GM19240 (cell line): ENCODE measurements around the gene NLGN1.

ENCODE experiments used
- DNase-seq: peaks from one replicate; pipeline ENCODE4 v3.0.0; 2011; ENCODE audit warnings: low spot score; ENCODE audit not compliant: insufficient read length

The NLGN1 gene

DNA sequence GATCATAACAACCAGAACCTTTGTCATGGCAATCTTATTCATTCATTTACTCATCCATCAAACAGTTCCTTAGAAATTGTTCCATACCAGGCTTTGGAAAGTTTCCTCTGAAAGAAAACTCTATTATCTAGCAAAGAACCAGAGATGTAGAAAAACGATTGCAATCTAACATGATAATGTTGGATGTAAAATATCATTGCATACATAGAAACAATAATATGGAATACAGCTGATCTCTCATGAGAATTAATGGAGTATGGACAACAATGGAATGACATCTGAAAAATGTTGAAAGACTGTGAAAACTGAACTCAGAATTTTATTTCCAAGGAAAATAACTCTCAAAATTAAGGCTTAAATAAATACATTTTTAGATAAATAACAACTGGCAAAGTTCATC is 665.4 kb downstream of the NLGN1 start:
- DNase-seq: no peak

DNA sequence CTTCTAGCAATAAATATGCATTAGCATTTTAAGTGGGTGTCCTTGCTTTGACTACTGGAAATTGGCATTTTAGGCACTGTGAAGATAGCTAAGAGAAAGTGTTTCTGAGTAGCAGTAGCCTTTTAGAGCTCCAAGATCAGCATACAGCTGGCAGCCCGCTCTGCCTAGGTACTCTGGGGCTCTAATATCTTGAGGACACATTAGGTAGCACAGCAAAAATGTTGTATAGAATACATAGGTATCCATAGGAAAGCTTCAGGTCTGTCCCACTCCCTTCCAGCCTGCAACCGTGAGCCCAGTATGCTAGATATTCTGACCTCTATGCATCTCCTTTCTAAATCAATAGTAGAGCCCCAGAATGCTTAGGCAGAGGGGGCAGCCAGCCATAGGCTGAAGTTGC is 670.5 kb downstream of the NLGN1 start:
- no peak for DNase-seq

DNA sequence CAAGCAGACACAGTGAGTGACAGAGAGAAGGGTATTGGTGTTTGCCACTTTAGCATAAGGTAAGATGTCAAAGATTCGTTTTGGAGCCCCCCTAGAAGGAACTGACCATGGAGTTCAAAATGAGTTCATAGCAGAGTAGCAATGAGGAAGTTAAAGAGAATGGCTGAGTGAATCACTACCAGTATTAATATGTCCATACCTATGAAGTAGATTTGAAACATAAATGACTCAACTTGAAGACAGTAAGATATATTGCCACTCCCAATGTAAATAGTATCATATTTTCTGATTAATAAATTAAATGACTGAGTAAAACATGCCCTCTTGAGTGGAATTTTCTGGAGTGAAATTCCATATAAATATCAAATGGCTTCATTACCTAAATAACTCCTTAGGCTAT is 675.1 kb downstream of the NLGN1 start:
- no peak for DNase-seq

DNA sequence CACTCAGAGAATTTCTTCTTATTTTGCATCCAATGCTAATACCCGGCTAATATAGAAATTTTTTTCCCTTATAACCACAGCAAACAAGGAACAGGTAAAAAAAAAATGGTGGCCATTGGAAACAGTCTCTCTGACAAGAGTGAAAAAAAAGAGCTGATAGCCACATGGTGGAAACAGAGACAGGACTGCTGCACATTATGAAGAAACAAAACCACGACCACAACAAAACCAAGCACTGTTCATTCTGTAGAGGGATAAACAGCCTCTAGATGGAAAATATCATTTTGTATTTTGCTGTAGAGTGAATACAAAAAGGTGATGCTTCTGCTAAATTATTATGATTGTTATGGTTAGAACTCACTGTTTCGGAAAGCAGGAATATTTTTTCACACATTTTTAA is 686.2 kb downstream of the NLGN1 start:
- no peak for DNase-seq

DNA sequence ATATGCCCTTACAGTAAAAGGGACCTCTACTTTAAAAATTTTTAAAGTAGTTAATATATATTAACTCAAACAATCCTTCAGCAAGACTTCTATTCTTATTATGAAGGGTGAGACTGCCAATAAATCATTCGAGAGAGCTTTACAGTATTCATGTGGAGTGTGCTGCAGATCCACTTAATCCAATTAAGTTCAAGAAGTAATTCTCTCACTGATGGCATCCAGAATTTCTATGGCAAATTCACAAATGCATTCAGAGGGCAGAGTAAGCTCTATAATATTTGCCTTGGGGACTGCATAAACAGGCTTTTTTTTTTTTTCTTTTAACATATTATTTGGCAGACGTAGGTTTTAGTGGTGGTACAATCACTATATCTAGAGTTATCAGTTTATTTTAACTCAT is 692.0 kb downstream of the NLGN1 start:
- no peak for DNase-seq

DNA sequence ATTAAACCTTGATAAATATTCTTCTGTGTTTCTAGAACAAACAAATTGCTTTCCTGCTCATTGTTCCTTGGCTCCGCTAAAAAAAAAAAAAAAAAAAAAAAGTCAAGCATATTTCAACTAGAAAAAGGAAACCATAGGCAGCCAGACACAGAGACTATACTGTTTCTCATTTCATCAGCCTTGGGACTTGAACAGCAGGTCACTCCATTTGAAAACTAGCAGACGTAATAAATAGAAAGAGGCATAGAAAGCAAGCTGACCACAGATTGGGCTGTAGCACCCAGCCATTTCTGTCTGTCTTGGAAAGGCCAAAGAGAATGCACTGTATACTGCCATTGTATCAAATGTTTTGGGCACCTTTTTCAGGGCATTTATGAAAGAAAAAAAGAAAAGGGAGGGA is 697.1 kb downstream of the NLGN1 start:
- no peak for DNase-seq

DNA sequence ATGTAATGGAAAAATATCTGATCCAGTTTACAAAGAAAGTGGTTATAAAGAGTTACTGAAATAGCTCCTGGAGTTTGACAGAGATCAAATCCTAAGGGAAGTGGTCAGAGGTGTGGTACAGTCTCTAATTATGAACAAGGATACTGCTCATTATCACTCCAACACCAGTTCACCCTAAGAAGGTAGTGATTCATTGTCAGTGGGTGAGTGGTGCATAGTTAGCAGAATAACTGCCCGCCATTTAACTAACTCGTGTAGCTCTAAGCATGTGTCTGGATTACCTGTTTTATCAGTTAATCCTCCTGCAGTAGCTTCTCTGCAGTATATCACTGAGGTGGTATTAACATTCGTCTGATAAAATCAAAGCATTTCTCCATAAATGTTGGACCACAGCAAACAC is 700.1 kb downstream of the NLGN1 start:
- no peak for DNase-seq

DNA sequence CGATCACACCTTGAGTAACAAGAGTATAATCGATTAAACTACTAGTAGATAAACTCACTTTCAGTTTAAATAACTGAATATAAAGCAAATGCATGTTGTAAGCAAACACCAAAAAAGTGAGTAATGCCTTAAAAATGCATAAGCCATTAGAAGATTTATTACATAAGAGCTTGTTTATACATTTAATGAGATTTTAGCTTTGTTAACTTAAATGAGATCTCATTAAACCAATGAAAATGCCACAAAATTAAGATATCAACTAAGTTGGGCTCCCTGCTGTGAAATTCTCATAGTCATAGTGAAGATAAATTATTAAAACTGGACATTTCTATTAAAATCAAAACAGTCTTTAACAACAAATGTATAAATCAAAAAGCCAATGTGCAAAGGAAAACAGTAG is 701.2 kb downstream of the NLGN1 start:
- DNase-seq: no peak

DNA sequence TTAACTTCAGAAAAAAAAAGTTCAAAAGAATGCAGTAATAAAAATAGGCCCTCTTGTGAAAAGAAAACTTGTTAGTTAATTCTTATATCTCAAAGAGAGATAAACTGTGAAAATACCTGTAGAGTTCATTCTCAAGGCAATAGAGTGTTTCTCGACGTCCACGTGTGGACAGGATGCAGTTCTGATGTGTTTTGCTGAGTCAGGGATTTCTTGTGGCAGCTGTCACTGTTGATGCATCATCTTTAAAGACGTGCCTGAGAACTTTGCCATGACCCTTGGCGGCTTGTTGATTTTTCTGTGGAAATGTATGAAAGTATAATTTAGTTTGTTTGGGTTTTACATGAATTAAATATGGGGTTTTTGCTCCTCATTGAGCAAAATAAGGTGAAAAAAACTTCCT is 702.2 kb downstream of the NLGN1 start:
- DNase-seq: no peak

DNA sequence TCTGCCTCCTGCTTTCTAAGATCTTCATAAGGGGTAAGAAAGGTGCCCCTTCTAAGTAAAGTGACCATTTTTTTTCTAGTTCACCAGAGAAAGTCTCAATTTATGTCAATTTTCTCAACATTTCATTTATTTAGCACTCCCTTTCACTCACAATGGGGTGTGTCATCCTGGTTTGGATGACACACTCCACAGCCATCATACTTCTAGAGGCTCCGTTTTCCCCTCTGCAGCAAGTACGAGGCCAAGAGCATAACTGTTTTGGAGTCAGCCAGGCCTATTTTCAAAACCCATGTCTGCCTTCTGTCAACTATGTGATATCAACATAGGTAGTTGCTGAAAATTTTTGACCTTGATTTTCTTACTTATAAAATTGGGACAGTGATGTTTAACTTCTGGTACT is 703.2 kb downstream of the NLGN1 start:
- no peak for DNase-seq

DNA sequence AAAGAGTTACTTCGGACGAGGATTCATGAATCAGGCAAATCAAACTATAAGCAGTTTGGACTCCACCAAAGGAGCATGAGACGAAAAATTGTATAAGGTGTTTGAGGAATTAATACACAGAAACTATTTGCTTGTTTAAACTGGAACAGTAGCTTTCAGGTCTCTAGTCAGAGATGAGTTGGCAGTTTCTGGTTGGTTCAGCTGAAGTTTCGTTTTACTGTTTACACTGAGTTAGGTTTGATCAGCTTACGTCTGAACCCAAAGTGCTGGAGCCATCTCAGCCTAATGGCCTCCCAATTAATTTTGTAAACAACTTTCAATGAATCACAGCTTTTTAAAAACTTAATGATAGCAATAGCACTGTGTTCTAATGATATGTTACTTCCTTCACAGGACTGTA is 703.7 kb downstream of the NLGN1 start:
- no peak for DNase-seq

DNA sequence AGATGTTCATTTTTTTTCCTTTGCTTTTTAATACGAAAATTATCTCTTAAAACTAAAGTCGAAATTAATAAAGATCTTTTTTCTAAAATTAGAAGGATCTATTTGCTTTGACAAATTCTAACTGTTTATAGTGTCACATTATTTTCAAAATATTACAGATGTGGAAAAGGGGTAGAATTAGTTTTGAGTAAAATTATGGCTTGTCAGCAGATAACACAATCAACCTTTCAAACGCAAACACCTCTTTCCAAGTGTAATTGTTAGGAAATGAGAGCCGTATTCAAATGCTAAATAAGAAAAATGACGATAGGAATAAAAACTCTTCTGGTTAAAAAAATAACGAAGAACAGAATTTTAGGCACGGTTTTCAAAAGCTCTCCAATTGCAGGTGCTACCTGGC is 704.7 kb downstream of the NLGN1 start:
- DNase-seq: no peak

DNA sequence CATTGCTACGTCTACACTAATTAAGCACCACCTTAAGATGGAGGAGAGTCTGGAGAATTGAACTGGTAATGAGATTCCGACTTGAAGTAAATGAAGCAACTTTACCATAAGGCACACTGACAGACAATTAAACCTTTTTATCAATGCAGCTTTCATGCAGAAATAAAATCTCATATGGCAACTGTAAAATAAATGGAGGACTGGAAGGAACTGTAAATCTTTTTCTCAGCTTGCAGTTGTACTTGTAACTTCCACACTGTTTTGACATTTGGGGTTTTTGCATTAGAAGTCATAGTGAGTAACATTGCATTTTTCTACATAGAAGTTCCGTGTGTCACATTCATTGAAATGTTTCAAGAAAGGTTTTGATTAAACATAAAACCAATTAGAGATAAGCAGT is 705.3 kb downstream of the NLGN1 start:
- DNase-seq: no peak

DNA sequence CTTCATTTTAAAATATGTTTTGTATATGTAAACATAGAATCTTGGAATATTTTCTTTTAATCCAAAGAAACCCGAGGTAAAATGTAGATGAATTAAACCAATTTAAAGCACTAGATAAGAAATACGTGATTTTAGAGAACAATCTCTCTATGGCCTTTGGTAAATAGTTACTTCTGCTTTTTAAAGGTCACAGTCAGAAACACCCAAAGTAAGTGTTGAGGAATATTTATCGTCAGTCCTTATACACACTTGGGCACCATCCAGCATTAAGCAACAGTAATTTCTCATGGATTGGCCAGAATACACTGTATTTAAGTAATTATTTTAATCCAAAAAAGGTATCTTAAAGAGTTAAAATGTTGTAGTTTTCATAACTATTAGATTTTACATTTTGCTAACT is 713.2 kb downstream of the NLGN1 start:
- DNase-seq: no peak

DNA sequence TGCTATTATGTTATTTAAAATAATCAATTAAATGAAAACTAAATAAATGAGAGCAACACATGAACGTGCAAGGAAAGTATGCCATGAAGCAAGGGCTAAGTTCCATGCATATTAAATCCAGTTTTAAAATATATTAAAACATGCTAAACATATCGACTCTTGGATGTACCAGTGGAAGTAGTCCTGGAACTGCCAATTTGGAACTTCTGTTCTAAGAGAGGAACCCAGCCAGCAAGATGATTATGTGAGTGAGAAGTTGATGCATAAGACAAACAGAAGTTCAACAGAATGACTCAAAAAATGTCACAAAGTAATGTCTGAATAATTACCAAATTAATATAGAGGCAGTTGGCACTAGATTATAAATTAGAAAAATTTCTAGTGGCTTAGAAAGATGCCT is 714.2 kb downstream of the NLGN1 start:
- no peak for DNase-seq

DNA sequence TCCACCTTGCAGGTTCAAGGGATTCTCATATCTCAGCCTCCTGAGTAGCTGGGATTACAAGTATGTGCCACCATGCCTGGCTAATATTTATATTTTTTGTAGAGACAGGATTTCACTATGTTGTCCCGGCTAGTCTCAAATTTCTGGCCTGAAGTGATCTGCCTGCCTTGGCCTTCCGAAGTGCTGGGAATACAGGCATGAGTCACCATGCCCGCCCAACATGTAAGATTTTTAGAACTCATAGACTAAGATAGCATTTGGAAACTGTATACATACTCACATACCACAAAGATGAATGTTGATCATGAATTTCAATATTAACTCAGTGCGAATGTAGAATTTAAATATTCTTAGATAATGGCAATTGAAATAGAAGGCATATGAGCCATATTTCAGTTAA is 718.9 kb downstream of the NLGN1 start:
- no peak for DNase-seq

DNA sequence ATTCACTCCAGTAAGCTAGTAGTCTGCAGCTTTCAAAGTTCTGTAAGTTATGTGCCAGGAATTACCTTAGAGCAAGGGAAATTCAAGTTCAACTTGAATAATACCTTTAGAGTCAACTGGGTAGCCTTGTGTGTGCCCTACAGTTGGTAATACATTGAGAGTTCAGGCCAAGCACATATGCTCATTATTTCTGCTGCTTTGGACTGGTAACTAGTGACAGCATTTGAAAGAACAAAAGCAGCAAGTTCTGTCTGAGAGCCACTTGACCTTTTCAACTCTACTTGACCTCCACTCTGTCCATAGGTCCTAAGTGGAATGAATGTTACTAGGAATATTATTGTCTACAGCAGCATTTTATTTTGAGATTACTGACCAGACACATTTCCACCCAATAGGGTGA is 723.5 kb downstream of the NLGN1 start:
- DNase-seq: no peak

DNA sequence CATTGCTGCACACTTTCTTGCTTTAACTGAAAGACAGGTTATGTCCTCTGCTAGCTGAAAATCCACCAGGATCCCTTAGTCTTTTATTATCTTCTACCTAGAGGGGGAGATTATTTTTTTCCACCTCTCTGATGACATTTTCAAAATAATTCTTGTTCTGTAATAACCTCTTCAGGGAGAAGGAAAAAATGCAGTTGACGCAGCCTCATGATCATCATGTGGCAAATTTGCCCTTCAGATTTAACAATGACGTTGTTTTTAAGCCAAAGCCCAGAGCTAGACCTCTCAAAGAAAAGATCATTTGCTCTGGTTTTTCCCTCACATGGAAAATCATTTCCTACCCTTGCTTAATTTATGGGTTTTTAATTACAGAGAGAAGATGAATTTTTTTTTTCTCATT is 724.9 kb downstream of the NLGN1 start:
- no peak for DNase-seq

DNA sequence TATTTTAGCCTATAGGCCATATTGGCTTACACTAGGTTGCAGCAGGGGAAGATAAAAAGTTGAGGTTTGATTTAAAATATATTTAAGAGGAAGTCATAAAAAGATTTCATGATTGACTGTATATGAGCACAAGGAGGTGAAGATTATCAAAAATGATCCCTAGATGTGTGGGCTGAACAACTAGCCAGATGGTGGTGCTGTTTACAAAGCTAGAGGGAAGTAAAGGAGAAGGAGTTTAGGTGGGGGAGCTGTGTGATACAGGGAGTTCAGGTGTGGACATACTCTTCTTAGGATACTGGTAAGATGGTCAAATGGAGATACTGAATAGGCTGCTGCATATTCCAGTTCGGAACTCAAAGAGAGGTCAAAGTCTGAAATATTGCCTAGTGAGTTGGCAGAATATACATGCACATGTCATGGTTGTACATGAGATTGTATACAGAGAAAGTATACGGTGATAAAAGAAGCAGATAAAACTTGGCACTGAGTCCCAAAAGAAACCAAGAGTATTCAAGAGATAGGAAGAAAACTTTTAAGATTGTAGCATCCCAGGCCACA is 727.8 kb downstream of the NLGN1 start:
- no peak for DNase-seq

DNA sequence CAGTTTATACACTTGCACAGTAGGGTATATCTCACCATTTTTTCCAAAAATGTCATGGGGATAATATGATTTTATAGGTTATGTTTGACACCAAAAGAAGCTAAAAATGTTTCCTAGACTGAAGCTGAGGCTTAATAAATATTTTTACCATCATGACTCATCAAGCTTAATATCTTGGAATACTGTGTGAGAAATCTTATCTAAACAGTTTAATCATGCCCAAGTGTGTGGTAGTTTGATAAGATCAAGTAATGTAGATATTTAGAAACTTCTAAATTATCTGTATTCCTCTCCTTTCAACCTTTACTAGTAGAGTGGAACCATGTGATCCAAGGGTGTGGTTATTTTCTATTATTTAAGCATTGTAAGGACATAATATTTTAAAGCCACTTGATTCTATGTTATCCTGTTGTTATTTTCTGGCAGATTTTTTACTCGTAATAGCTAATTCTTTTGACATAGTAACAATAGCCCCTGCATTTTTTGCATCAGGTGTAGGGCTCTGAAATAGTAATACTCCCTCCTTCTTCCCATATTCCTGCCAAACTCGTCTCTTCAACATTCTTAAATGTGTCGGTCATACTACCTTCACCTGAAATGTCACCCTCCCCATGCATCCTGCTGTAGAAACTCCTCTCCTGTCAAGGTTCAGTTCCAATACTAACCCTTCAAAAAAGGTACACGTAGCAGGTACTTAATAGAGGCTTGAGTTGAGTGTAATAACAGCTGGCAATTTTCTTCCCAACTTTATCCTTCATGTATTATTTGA is 729.6 kb downstream of the NLGN1 start:
- no peak for DNase-seq

DNA sequence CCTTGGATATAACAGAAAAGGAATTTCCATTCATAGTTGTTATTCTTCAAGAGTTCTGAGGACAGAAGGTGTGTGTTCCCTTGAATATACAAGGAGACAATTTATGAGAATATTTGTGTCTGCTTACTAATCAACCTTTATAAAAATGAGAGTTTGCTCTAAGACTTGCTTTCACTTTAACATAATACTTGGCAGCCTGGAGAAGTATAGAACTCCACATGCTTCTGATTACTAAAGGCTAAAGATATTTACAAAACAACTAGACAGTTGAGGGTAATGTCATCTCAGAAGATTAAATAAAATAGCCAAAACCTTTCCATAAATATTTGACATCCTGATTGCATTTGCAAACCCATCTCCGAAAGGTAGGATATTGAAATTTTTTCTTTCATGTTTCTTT is 734.5 kb downstream of the NLGN1 start:
- no peak for DNase-seq

DNA sequence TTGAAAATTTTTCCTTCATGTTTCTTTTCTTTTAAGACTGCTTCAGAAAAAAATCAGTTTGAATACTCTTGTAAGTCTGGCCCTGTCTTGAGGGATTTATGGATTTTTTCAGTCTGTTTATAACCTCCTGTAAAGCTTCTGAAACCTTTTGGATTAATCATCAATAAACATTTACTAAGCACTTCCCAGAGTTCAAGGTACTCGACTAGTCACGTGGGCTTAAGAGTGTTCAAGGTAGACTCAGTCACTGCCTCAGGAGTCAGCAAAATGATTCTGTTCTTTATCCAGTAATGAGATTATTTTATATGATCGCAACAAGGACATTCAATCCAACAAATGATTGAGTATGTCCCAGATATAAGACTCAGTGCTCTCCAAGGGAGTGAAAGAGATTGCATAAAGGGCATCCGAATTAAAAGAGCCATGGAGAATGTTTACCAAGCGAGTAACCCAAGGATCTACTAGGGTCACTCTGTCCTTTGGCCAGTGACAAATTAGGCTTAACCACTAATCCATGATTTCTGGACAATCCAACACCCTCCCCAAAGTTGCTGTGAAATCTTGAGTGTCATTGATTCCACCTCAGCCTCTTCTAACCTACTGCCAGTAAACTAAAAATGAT is 735.0 kb downstream of the NLGN1 start:
- no peak for DNase-seq

DNA sequence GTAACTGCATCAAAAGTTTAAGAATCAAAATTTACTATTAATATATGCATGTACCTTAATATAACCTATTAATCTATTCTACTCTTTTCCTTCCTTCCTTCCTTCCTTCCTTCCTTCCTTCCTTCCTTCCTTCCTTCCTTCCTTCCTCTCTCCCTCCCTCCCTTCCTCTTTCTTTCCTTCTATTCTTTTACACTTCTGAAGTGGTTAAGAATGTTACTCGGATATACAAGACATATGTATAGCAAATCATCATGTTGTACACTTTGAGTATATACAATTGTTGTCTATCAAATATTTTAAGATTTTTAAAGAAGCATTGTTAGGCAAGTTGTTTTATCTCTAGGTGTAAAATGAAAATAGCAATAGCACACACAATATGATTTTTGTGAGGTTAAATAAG is 748.5 kb downstream of the NLGN1 start:
- no peak for DNase-seq
